Panc1 (cell line): Measurements from ENCODE around the gene NTN5. TPM values are rescaled to one million over a fixed set of nuclear protein-coding genes. Genes with fewer than 3 reads are reported as not detected.
"Not testable (repeated sequence)": the region's sequence is repeated elsewhere in the genome, so short reads cannot be mapped to it uniquely, and the experiment has no call there.

ENCODE experiments used
- ATAC-seq: fragments of 200-7000 bp; cut with Tn5 transposase; 2 replicates; pipeline ENCODE4 v1.9.1; 2020; ENCODE audit warnings: mild to moderate bottlenecking, moderate library complexity
- BruUV-seq: library from RNA; stranded (reverse); fragments of 400-500 nt; replicated peaks from 2 replicates; lab custom pipeline; 2021; lab: Mats Ljungman, UMichigan
- CTCF ChIA-PET: fragments of 300-600 bp; sonication (Branson Sonifier 250); formaldehyde crosslinking; loops from one replicate; lab custom pipeline; 2022; ENCODE audit warnings: antibody characterized with exemption; lab: Charles Lee
- POLR2A ChIA-PET: fragments of 300-600 bp; sonication (Branson Sonifier 250); formaldehyde crosslinking; loops from one replicate; lab custom pipeline; 2022; ENCODE audit warnings: antibody characterized with exemption; lab: Charles Lee
- DNase-seq: peaks from one replicate; pipeline ENCODE4 v3.0.0-alpha.2; 2010; ENCODE audit warnings: low read depth, low spot score
- H3K27ac ChIP-seq: 2 replicates; pipeline ENCODE4 v1.5.1; 2011; ENCODE audit warnings: mild to moderate bottlenecking, low read length, inconsistent platforms
- H3K27me3 ChIP-seq: fragments of 200-500 bp; sonication (Bioruptor generic); 2 replicates; pipeline ENCODE4 v1.6.0; 2014; ENCODE audit warnings: low read length, inconsistent platforms; ENCODE audit not compliant: control insufficient read depth, insufficient read depth
- H3K36me3 ChIP-seq: fragments of 200-500 bp; sonication (Bioruptor generic); 2 replicates; pipeline ENCODE4 v1.5.1; 2014; ENCODE audit warnings: inconsistent platforms, mild to moderate bottlenecking, low read length, moderate library complexity; ENCODE audit not compliant: control insufficient read depth, insufficient read depth
- H3K4me1 ChIP-seq: 2 replicates; pipeline ENCODE4 v1.5.1; 2011; ENCODE audit warnings: inconsistent platforms, mild to moderate bottlenecking, low read length, moderate library complexity; ENCODE audit not compliant: control insufficient read depth, insufficient read depth
- H3K4me3 ChIP-seq, 2 experiments: 2 replicates each; pipeline ENCODE4 v1.5.1; 2011 to 2012; ENCODE audit warnings: low read depth in 2 of 2, low read length in 2 of 2, mild to moderate bottlenecking in 2 of 2, inconsistent platforms in 1 of 2, moderate library complexity in 1 of 2
- H3K9me3 ChIP-seq: fragments of 200-500 bp; sonication (Bioruptor generic); 2 replicates; pipeline ENCODE4 v1.5.1; 2014; ENCODE audit warnings: low read depth, mild to moderate bottlenecking, inconsistent platforms, low read length, moderate library complexity; ENCODE audit not compliant: control insufficient read depth, insufficient read depth
- CTCF ChIP-seq: fragments of 450-650 bp; IDR thresholded peaks from 2 replicates; pipeline ENCODE4 v1.5.1; 2017; ENCODE audit warnings: mild to moderate bottlenecking
- POLR2AphosphoS5 ChIP-seq: IDR thresholded peaks from 2 replicates; pipeline ENCODE4 v1.6.1; 2012; ENCODE audit warnings: mild to moderate bottlenecking, low read depth, low read length, moderate library complexity
- REST ChIP-seq, 2 experiments: IDR thresholded peaks; 2 replicates each; pipeline ENCODE4 v1.6.1; 2011 to 2012; ENCODE audit warnings: low read depth in 2 of 2, control low read depth in 1 of 2, low read length in 1 of 2, mild to moderate bottlenecking in 1 of 2, moderate library complexity in 1 of 2; ENCODE audit not compliant: insufficient read depth in 1 of 2
- SIN3A ChIP-seq: IDR thresholded peaks from 2 replicates; pipeline ENCODE4 v1.6.1; 2012; ENCODE audit warnings: low read depth, mild to moderate bottlenecking, low read length, moderate library complexity, borderline replicate concordance; ENCODE audit not compliant: insufficient read depth
- TCF7L2 ChIP-seq: IDR thresholded peaks from 2 replicates; pipeline ENCODE4 v1.6.1; 2011; ENCODE audit warnings: mild to moderate bottlenecking, low read depth, low read length, inconsistent platforms
- in situ Hi-C: cut with HindIII; loops from 2 replicates; pipeline ENCODE4 v1.10.0; 2016; ENCODE audit warnings: low sequenced_read_pairs, low pct_unique_long_range_greater_than_20kb
- intact Hi-C: fragments of 100-400 bp; cut with micrococcal nuclease; formaldehyde crosslinking; loops from one replicate; pipeline ENCODE4 v1.10.0; 2022; ENCODE audit not compliant: unreplicated experiment
- total RNA-seq: library from RNA; stranded (reverse); gene quantifications from one replicate; pipeline ENCODE4 v1.2.1, GENCODE V29; 2021; ENCODE audit not compliant: unreplicated experiment

Gene NTN5
- total RNA-seq, 1 experiment from 2014 or later: 0.23 TPM

- BruUV-seq: no TSS peak
Observed at GRCh38 chr19:48680436-48681126, 7.8 kb upstream of the NTN5 start.

GRCh38 chr19:48680006-48680405 is 7.2 kb upstream of the NTN5 start:
- ATAC-seq: not testable (repeated sequence)

More at GRCh38 chr19:48680436-48681126, 7.8 kb upstream of the NTN5 start:
- ChIA-PET CTCF (no interaction called here), POLR2A (no interaction called here)
- intact Hi-C loops (no loop called here), in situ Hi-C loops (no loop called here)
- no peaks in the 10 kb centered on the region for H3K36me3 ChIP-seq
- ATAC-seq (no peak), DNase-seq (no peak)
- no peaks in the 10 kb centered on the region for H3K4me1 ChIP-seq
- no peaks in the 10 kb centered on the region for H3K9me3 ChIP-seq
- no peak overlapping the region for H3K27ac ChIP-seq
- TF ChIP-seq CTCF: no peak
- H3K4me3 ChIP-seq: no peak overlapping the region
- no peaks in the 10 kb centered on the region for H3K27me3 ChIP-seq

GRCh38 chr19:48678201-48678600 is 5.4 kb upstream of the NTN5 start:
- POLR2A ChIA-PET: no interaction called here

More at GRCh38 chr19:48680006-48680405, 7.2 kb upstream of the NTN5 start:
- H3K36me3 ChIP-seq, CTCF ChIA-PET, DNase-seq, H3K27me3 ChIP-seq, intact Hi-C loops, H3K9me3 ChIP-seq, H3K4me3 ChIP-seq, H3K27ac ChIP-seq, BruUV-seq, POLR2A ChIA-PET, H3K4me1 ChIP-seq, in situ Hi-C loops: not testable (repeated sequence)

More at GRCh38 chr19:48678201-48678600, 5.4 kb upstream of the NTN5 start:
- Histone ChIP-seq H3K27ac (no peak overlapping the region), H3K4me3 (no peak overlapping the region), H3K36me3 (no peaks in the 10 kb centered on the region), H3K4me1 (no peaks in the 10 kb centered on the region), H3K9me3 (no peaks in the 10 kb centered on the region), H3K27me3 (no peaks in the 10 kb centered on the region)
- in situ Hi-C loops (no loop called here), intact Hi-C loops (no loop called here)
- no peak for DNase-seq
- no peak for ATAC-seq
- CTCF ChIA-PET: interaction anchor here (0.6 kb wide), 2 partner anchors 13 to 221 kb away, joined by 3 read pairs; no protein-coding TSS in a partner anchor
- no peak for TF ChIP-seq CTCF
- TF ChIP-seq SIN3A: no peak
- TF ChIP-seq POLR2AphosphoS5: no peak
- TF ChIP-seq TCF7L2: no peak
- no peak for TF ChIP-seq REST (IDR thresholded peaks at IDR 0.05; ENCODE audit: insufficient read depth in 1 of 2, low read depth in 2 of 2, low read length in 1 of 2)
- no TSS peak for BruUV-seq
